GM12865 (cell line): Measurements from ENCODE around the gene PTPRE.

Experiments
- DNase-seq: peaks from one replicate; pipeline ENCODE4 v3.0.0; 2010; ENCODE audit warnings: low read depth
- H3K4me3 ChIP-seq: 2 replicates; pipeline ENCODE4 v1.5.1; 2011; ENCODE audit warnings: mild to moderate bottlenecking, low read depth, low read length, control low read depth
- CTCF ChIP-seq: IDR thresholded peaks from 2 replicates; pipeline ENCODE4 v1.5.1; 2011; ENCODE audit warnings: low read length, control low read depth, low read depth, inconsistent platforms; ENCODE audit not compliant: insufficient read depth; ENCODE audit errors: missing control alignments

The PTPRE gene

GRCh38 chr10:128061306-128062300, 154.7 kb downstream of the PTPRE start:
- H3K4me3 ChIP-seq, result no peak overlapping the region
- no peak for DNase-seq
- no peak for TF ChIP-seq CTCF

- no peak for DNase-seq
- no peak overlapping the region for H3K4me3 ChIP-seq
- no peak for TF ChIP-seq CTCF
Observed at GRCh38 chr10:128062331-128062880, 155.5 kb downstream of the PTPRE start.

- TF ChIP-seq CTCF, result no peak
- peak; percentile 75 for DNase-seq
- no peak overlapping the region; the same call in 1 of the 2 replicates for H3K4me3 ChIP-seq
Observed at GRCh38 chr10:128062881-128063563, 156.1 kb downstream of the PTPRE start.

- no peak overlapping the region for H3K4me3 ChIP-seq
- peak; percentile 37 for DNase-seq
- TF ChIP-seq CTCF, result no peak
Observed at GRCh38 chr10:128063736-128064107, 156.8 kb downstream of the PTPRE start.

- no peak for TF ChIP-seq CTCF
- no peak overlapping the region for H3K4me3 ChIP-seq
- DNase-seq, result peak; percentile 72
Observed at GRCh38 chr10:128064108-128064969, 157.4 kb downstream of the PTPRE start.

- H3K4me3 ChIP-seq, result no peak overlapping the region
- no peak for DNase-seq
- no peak for TF ChIP-seq CTCF
Observed at GRCh38 chr10:128064970-128065580, 158.2 kb downstream of the PTPRE start.
